ENCODE results near the gene GRB10.

The GRB10 gene

GRCh38 chr7:50628434-50629084, 154.1 kb downstream of the GRB10 start:
- no peak for DNase-seq

- DNase-seq: no peak
Measured at GRCh38 chr7:50627824-50628361, 154.8 kb downstream of the GRB10 start.

GRCh38 chr7:50626286-50626685, 156.4 kb downstream of the GRB10 start:
- peak in 1 of 2 experiments; percentile 7 for DNase-seq

GRCh38 chr7:50625360-50625759, 157.3 kb downstream of the GRB10 start:
- DNase-seq: no peak

GRCh38 chr7:50622821-50623220, 159.9 kb downstream of the GRB10 start:
- DNase-seq: no peak

GRCh38 chr7:50621973-50622490, 160.7 kb downstream of the GRB10 start:
- DNase-seq: no peak

GRCh38 chr7:50621206-50621605, 161.5 kb downstream of the GRB10 start:
- no peak for DNase-seq

- no peak for DNase-seq
Measured at GRCh38 chr7:50620433-50620832, 162.3 kb downstream of the GRB10 start.

- no peak for DNase-seq
Measured at GRCh38 chr7:50619684-50620083, 163.0 kb downstream of the GRB10 start.

GRCh38 chr7:50618281-50618680, 164.4 kb downstream of the GRB10 start:
- DNase-seq: no peak

GRCh38 chr7:50615519-50616080, 167.1 kb downstream of the GRB10 start:
- no peak for DNase-seq

- DNase-seq: no peak
Measured at GRCh38 chr7:50614721-50615518, 167.8 kb downstream of the GRB10 start.

- DNase-seq: no peak
Measured at GRCh38 chr7:50613473-50613872, 169.2 kb downstream of the GRB10 start.

GRCh38 chr7:50612704-50613103, 170.0 kb downstream of the GRB10 start:
- DNase-seq: no peak

GRCh38 chr7:50610521-50611277, 172.0 kb downstream of the GRB10 start:
- no peak for DNase-seq

GRCh38 chr7:50608196-50608906, 174.3 kb downstream of the GRB10 start:
- DNase-seq: no peak

GRCh38 chr7:50607524-50608125, 175.1 kb downstream of the GRB10 start:
- DNase-seq: no peak

GRCh38 chr7:50605059-50605458, 177.6 kb downstream of the GRB10 start:
- DNase-seq: no peak

GRCh38 chr7:50603287-50603686, 179.4 kb downstream of the GRB10 start:
- DNase-seq: no peak

GRCh38 chr7:50599385-50599784, 183.3 kb downstream of the GRB10 start:
- DNase-seq: no peak

- DNase-seq: no peak
Measured at GRCh38 chr7:50598460-50599343, 184.0 kb downstream of the GRB10 start.

All from NCI-H187 (cell line).